K562 (cell line): Measurements from ENCODE around the gene SPAG9. TPM values are rescaled to one million over a fixed set of nuclear protein-coding genes. Genes with fewer than 3 reads are reported as not detected.

Experiments
- GABPA ChIP-seq: fragments of 200-800 bp; sonication (Bioruptor generic); conservative IDR thresholded peaks from 2 replicates; pipeline ENCODE4 v1.6.1; 2016; ENCODE audit warnings: low read depth, missing genetic modification characterization, missing compliant biosample characterization
- GMEB1 ChIP-seq: fragments of 250-450 bp; sonication (Bioruptor Pico); IDR thresholded peaks from 2 replicates; pipeline ENCODE4 v1.4.0; 2020; ENCODE audit warnings: mild to moderate bottlenecking
- MCM5 ChIP-seq: fragments of 450-650 bp; IDR thresholded peaks from 2 replicates; pipeline ENCODE4 v1.6.1; 2016; ENCODE audit warnings: low read depth
- MECOM ChIP-seq: fragments of 250-450 bp; sonication (Bioruptor Pico); IDR thresholded peaks from 2 replicates; pipeline ENCODE4 v1.8.0; 2022; ENCODE audit warnings: inconsistent platforms
- NR2C1 ChIP-seq, 2 experiments: fragments of 450-650 bp; IDR thresholded peaks; 2 replicates each; pipeline ENCODE4 v1.6.1; 2017; ENCODE audit warnings: mild to moderate bottlenecking in 2 of 2, antibody characterized with exemption in 1 of 2, inconsistent platforms in 1 of 2, missing compliant biosample characterization in 1 of 2, missing genetic modification characterization in 1 of 2
- RFX7 ChIP-seq: fragments of 250-450 bp; sonication (Bioruptor Pico); IDR thresholded peaks from 2 replicates; pipeline ENCODE4 v1.5.1; 2021; ENCODE audit warnings: mild to moderate bottlenecking
- SFPQ ChIP-seq: fragments of 200-400 bp; formaldehyde crosslinking; IDR thresholded peaks from 2 replicates; pipeline ENCODE4 v1.6.1; 2017; ENCODE audit warnings: mild to moderate bottlenecking, low read depth, low read length, moderate library complexity
- SNRNP70 ChIP-seq: fragments of 200-400 bp; formaldehyde crosslinking; optimal IDR thresholded peaks from 2 replicates; pipeline ENCODE3; 2017; ENCODE audit warnings: low read depth, low read length
- ZBTB7A ChIP-seq: IDR thresholded peaks from 2 replicates; pipeline ENCODE4 v1.6.1; 2011; ENCODE audit warnings: low read depth, mild to moderate bottlenecking, low read length, moderate library complexity, borderline replicate concordance; ENCODE audit not compliant: control insufficient read depth
- ZFP1 ChIP-seq: fragments of 450-650 bp; formaldehyde crosslinking; IDR thresholded peaks from 2 replicates; pipeline ENCODE4 v1.4.0; 2020; ENCODE audit warnings: mild to moderate bottlenecking, mixed read lengths
- ZNF263 ChIP-seq: sonication (generic); formaldehyde crosslinking; IDR thresholded peaks from 2 replicates; pipeline ENCODE4 v1.8.0; 2022; ENCODE audit warnings: mild to moderate bottlenecking, missing genetic modification reagents, borderline replicate concordance
- ZNF354B ChIP-seq: fragments of 250-450 bp; sonication (Bioruptor Pico); IDR thresholded peaks from 2 replicates; pipeline ENCODE4 v1.4.0; 2020
- ZNF512 ChIP-seq: IDR thresholded peaks from 2 replicates; pipeline ENCODE4 v1.6.1; 2016; ENCODE audit warnings: missing genetic modification characterization, missing compliant biosample characterization
- ZNF699 ChIP-seq: fragments of 250-450 bp; sonication (Bioruptor Pico); IDR thresholded peaks from 2 replicates; pipeline ENCODE4 v1.8.0; 2021; ENCODE audit warnings: mild to moderate bottlenecking, moderate library complexity; ENCODE audit not compliant: insufficient replicate concordance
- ZNF707 ChIP-seq: fragments of 250-450 bp; sonication (Bioruptor Pico); conservative IDR thresholded peaks from 2 replicates; pipeline ENCODE4 v1.8.0; 2022; ENCODE audit warnings: inconsistent platforms, mild to moderate bottlenecking, moderate library complexity
- ZNF785 ChIP-seq: fragments of 250-450 bp; sonication (Bioruptor Pico); IDR thresholded peaks from 2 replicates; pipeline ENCODE4 v1.4.0; 2020; ENCODE audit warnings: mild to moderate bottlenecking
- polyA plus RNA-seq, 8 experiments: library from polyadenylated mRNA; depleted of rRNA in 4 of 8; stranded (reverse) in 5 of 8; unstranded in 3 of 8; fragments of >200 nt; fragmentation: Nextera tagmentation in 2 of 8; fragmentation: Illumina TruSeq in 1 of 8; extraction: Ambion mirVana in 2 of 8; extraction: Trizol in 1 of 8; gene quantifications; 2 replicates each; pipeline versions ENCODE4 v1.2.1 to v1.2.3, GENCODE V29; 2011 to 2014; ENCODE audit warnings: inconsistent platforms in 1 of 8, missing spikeins in 1 of 8
- total RNA-seq, 7 experiments: library from RNA; depleted of rRNA in 6 of 7; stranded (reverse); fragments of >200 nt in 6 of 7; fragmentation: Illumina TruSeq in 2 of 7; extraction: Trizol in 2 of 7; gene quantifications; 2 replicates each; pipeline versions ENCODE4 v1.2.1 to v1.2.3, GENCODE V29; 2011 to 2021; ENCODE audit warnings: low replicate concordance in 1 of 7

Gene SPAG9
- total and polyA plus RNA-seq, 9 of the 15 experiments (the other 6 are each of a cell fraction or from before 2014, with no cell fraction given) = 12.2 to 99.2 (median 58.2) TPM

GRCh38 chr17:51118330-51119195 lies 2.1 kb downstream of the SPAG9 start (continued):
- no peak for TF ChIP-seq GMEB1 (CRISPR knock-in tag)
- peak; percentile 59 for TF ChIP-seq NR2C1 (IDR thresholded peaks at IDR 0.05)
- peak; percentile 45; the same call in 1 of the 2 replicates for TF ChIP-seq NR2C1 (tag; IDR thresholded peaks at IDR 0.05)
- TF ChIP-seq ZNF354B (CRISPR knock-in tag) = no peak
- TF ChIP-seq ZNF263 (CRISPR knock-in tag) = no peak
- TF ChIP-seq SFPQ = no peak
- no peak for TF ChIP-seq RFX7 (CRISPR knock-in tag)
- no peak for TF ChIP-seq GABPA
- no peak for TF ChIP-seq ZFP1 (CRISPR knock-in tag)
- TF ChIP-seq SNRNP70 = no peak
- TF ChIP-seq ZBTB7A = no peak
- TF ChIP-seq ZNF785 (CRISPR knock-in tag) = no peak
- TF ChIP-seq ZNF512 (tag) = no peak
- no peak for TF ChIP-seq MECOM (CRISPR knock-in tag)
- TF ChIP-seq MCM5 = no peak
- no peak for TF ChIP-seq ZNF707 (CRISPR knock-in tag)
- TF ChIP-seq ZNF699 = no peak
